PC-9 (cell line): ENCODE results near the gene NOD1. TPM values are rescaled to one million over a fixed set of nuclear protein-coding genes. Genes with fewer than 3 reads are reported as not detected.

ENCODE experiments used
- BruUV-seq: library from RNA; stranded (reverse); fragments of 400-500 nt; replicated peaks from 2 replicates; lab custom pipeline; 2021; lab: Mats Ljungman, UMichigan
- CTCF ChIA-PET: fragments of 300-600 bp; sonication (Branson Sonifier 250); formaldehyde crosslinking; loops from one replicate; lab custom pipeline; 2022; ENCODE audit warnings: antibody characterized with exemption; lab: Charles Lee
- POLR2A ChIA-PET: fragments of 300-600 bp; sonication (Branson Sonifier 250); formaldehyde crosslinking; loops from one replicate; lab custom pipeline; 2022; ENCODE audit warnings: antibody characterized with exemption; ENCODE audit not compliant: unreplicated experiment; lab: Charles Lee
- DNase-seq, 2 experiments: peaks; one replicate each; pipeline versions ENCODE4 v3.0.0 to v3.0.0-alpha.2; 2015 to 2022; ENCODE audit warnings: mixed read lengths in 1 of 2
- H2AFZ ChIP-seq: fragments of 200-600 bp; sonication (generic); 2 replicates; pipeline ENCODE4 v1.8.1; 2017; ENCODE audit warnings: antibody characterized with exemption
- H3F3A ChIP-seq: fragments of 200-600 bp; sonication (generic); 2 replicates; pipeline ENCODE4 v1.8.1; 2017; ENCODE audit warnings: antibody characterized with exemption, mild to moderate bottlenecking, low read depth; ENCODE audit not compliant: insufficient read depth
- H3K27ac ChIP-seq: fragments of 200-600 bp; sonication (generic); 2 replicates; pipeline ENCODE4 v1.6.1; 2016; ENCODE audit warnings: mixed run types
- H3K27me3 ChIP-seq: fragments of 200-600 bp; sonication (generic); 2 replicates; pipeline ENCODE4 v1.6.1; 2016; ENCODE audit warnings: low read depth, mixed run types; ENCODE audit not compliant: insufficient read depth
- H3K36me3 ChIP-seq: fragments of 200-600 bp; sonication (generic); 2 replicates; pipeline ENCODE4 v1.6.1; 2016; ENCODE audit warnings: low read depth, mixed run types
- H3K4me1 ChIP-seq: fragments of 200-600 bp; sonication (generic); replicated peaks from 2 replicates; pipeline ENCODE4 v1.6.1; 2016; ENCODE audit warnings: mixed run types; ENCODE audit not compliant: insufficient read depth
- H3K4me2 ChIP-seq: fragments of 200-600 bp; sonication (generic); 2 replicates; pipeline ENCODE4 v1.6.1; 2017; ENCODE audit warnings: mixed run types
- H3K4me3 ChIP-seq: fragments of 200-600 bp; sonication (generic); 2 replicates; pipeline ENCODE4 v1.6.1; 2016; ENCODE audit warnings: mixed run types
- H3K79me2 ChIP-seq: fragments of 200-600 bp; sonication (generic); 2 replicates; pipeline ENCODE4 v1.6.1; 2017; ENCODE audit warnings: low read depth, mixed run types
- H3K9me2 ChIP-seq: fragments of 200-600 bp; sonication (generic); 2 replicates; pipeline ENCODE4 v1.8.1; 2017; ENCODE audit warnings: mild to moderate bottlenecking; ENCODE audit not compliant: insufficient read depth
- H3K9me3 ChIP-seq: fragments of 200-600 bp; sonication (generic); 2 replicates; pipeline ENCODE4 v1.8.1; 2016; ENCODE audit warnings: low read depth; ENCODE audit not compliant: insufficient read depth
- H4K20me1 ChIP-seq: fragments of 200-600 bp; sonication (generic); 2 replicates; pipeline ENCODE4 v1.8.1; 2017; ENCODE audit not compliant: insufficient read depth
- CTCF ChIP-seq: fragments of 200-600 bp; sonication (generic); conservative IDR thresholded peaks from 2 replicates; pipeline ENCODE4 v1.6.1; 2017; ENCODE audit warnings: mixed run types, antibody characterized with exemption, mild to moderate bottlenecking, moderate library complexity
- EZH2 ChIP-seq: fragments of 200-600 bp; sonication (generic); IDR thresholded peaks from 2 replicates; pipeline ENCODE4 v1.8.0; 2017; ENCODE audit warnings: antibody characterized with exemption, low read depth
- intact Hi-C: fragments of 100-400 bp; cut with micrococcal nuclease; formaldehyde crosslinking; loops from one replicate; pipeline ENCODE4 v1.10.0; 2022; ENCODE audit not compliant: unreplicated experiment
- total RNA-seq: library from RNA; stranded (reverse); gene quantifications from 2 replicates; pipeline ENCODE4 v1.2.3, GENCODE V29; 2021

NOD1 gene
- total RNA-seq, 1 experiment from 2014 or later = 16.5 TPM

- BruUV-seq = no TSS peak
- peaks cover 14% of the 10 kb centered on the region for H3K79me2 ChIP-seq
- peaks cover 33% of the 10 kb centered on the region for H3K4me1 ChIP-seq
- H3K4me2 ChIP-seq = no peak overlapping the region
- no peaks in the 10 kb centered on the region for H3K9me2 ChIP-seq
- no peak overlapping the region for H3K4me3 ChIP-seq
- ChIA-PET POLR2A (interaction anchor here (0.6 kb wide), 1 partner anchor 16 kb away, joined by 3 read pairs; no protein-coding TSS in a partner anchor), CTCF (no interaction called here)
- H3K27ac ChIP-seq = no peak overlapping the region
- H4K20me1 ChIP-seq = no peaks in the 10 kb centered on the region
- peaks cover 23% of the 10 kb centered on the region for H3F3A ChIP-seq
- no peaks in the 10 kb centered on the region for H3K27me3 ChIP-seq
- no peak for DNase-seq
- no peaks in the 10 kb centered on the region for H3K9me3 ChIP-seq
- H3K36me3 ChIP-seq = 0 out of 2 replicates have a peak, but pooled peaks cover 7% of the 10 kb centered on the region
- TF ChIP-seq EZH2 = no peak
- TF ChIP-seq CTCF = no peak
- no peak overlapping the region for H2AFZ ChIP-seq
- intact Hi-C loops = no loop called here
Measured at GRCh38 chr7:30463405-30464145, 15.0 kb downstream of the NOD1 start.

GRCh38 chr7:30462179-30462578 is 16.4 kb downstream of the NOD1 start:
- H3K4me2 ChIP-seq = no peak overlapping the region
- intact Hi-C loops = no loop called here
- no peaks in the 10 kb centered on the region for H3K9me2 ChIP-seq
- peaks cover 30% of the 10 kb centered on the region for H3F3A ChIP-seq
- H3K79me2 ChIP-seq = peaks cover 13% of the 10 kb centered on the region; the same call in 1 of the 2 replicates
- H3K27ac ChIP-seq = no peak overlapping the region
- TF ChIP-seq CTCF (no peak), EZH2 (no peak)
- no peaks in the 10 kb centered on the region for H4K20me1 ChIP-seq
- H3K9me3 ChIP-seq = no peaks in the 10 kb centered on the region
- H3K27me3 ChIP-seq = no peaks in the 10 kb centered on the region
- CTCF ChIA-PET = no interaction called here
- DNase-seq = no peak
- H3K4me1 ChIP-seq = peaks cover 43% of the 10 kb centered on the region
- H3K36me3 ChIP-seq = 0 out of 2 replicates have a peak, but pooled peaks cover 3% of the 10 kb centered on the region
- H2AFZ ChIP-seq = no peak overlapping the region
- POLR2A ChIA-PET = no interaction called here
- no peak overlapping the region for H3K4me3 ChIP-seq
- BruUV-seq = no TSS peak

DNA sequence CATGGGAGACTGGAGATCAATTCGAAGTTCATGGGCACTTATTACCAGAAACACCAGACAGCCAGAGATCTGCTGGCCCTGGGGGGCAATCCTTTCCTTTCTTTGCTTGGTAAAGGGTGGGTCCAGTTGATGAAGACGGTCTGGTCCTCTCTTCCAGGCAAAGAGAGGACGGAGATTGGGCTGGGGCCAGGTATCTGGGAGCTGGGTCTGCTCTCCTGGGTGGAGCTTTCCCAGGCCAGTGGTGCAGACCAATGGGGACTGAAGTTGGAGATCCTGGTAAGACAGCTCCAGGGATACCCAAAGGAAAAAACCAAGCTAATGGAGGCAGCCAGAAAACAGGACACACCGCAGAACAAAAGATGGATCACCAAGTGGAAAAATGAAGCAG is 18.3 kb downstream of the NOD1 start:
- BruUV-seq = no TSS peak
- CTCF ChIA-PET = interaction anchor here (0.6 to 0.8 kb wide), 3 partner anchors 63 to 176 kb away, joined by 3 to 9 read pairs (median 4); no protein-coding TSS in a partner anchor
- Histone ChIP-seq H3K4me3 (peak overlapping the region; percentile 37; the same call in 1 of the 2 replicates), H3K9me2 (no peaks in the 10 kb centered on the region), H3K27ac (peak overlapping the region; percentile 81), H3K9me3 (no peaks in the 10 kb centered on the region), H3K4me1 (peaks cover 36% of the 10 kb centered on the region), H3F3A (peaks cover 30% of the 10 kb centered on the region), H3K4me2 (peak overlapping the region; percentile 75), H3K27me3 (no peaks in the 10 kb centered on the region), H3K79me2 (peaks cover 9% of the 10 kb centered on the region; the same call in 1 of the 2 replicates), H2AFZ (peak overlapping the region; percentile 32), H3K36me3 (no peaks in the 10 kb centered on the region), H4K20me1 (no peaks in the 10 kb centered on the region)
- POLR2A ChIA-PET = interaction anchor here (0.8 to 1.0 kb wide), 2 partner anchors 19 to 287 kb away, joined by 4 to 10 read pairs; partner anchors contain the start of gene NOD1
- TF ChIP-seq EZH2 = no peak
- TF ChIP-seq CTCF = no peak
- no peak for DNase-seq
- intact Hi-C loops = no loop called here
